Astrocyte of the cerebellum (primary cell): ENCODE measurements around the gene GALNT14.

Experiments used
- DNase-seq: peaks from one replicate; pipeline ENCODE4 v3.0.0-alpha.2; 2011; ENCODE audit warnings: low read depth
- H3K4me3 ChIP-seq: 2 replicates; pipeline ENCODE4 v1.5.1; 2011; ENCODE audit warnings: mild to moderate bottlenecking, low read depth, low read length, moderate library complexity
- CTCF ChIP-seq: IDR thresholded peaks from 2 replicates; pipeline ENCODE4 v1.5.1; 2012; ENCODE audit warnings: low read length, low read depth, moderate library complexity, mild to moderate bottlenecking; ENCODE audit errors: missing control alignments
- in situ Hi-C: cut with HindIII; loops from 2 replicates; pipeline ENCODE4 v1.10.0; 2017; ENCODE audit warnings: low sequenced_read_pairs

GALNT14 gene

GRCh38 chr2:31127931-31128330 is 10.3 kb downstream of the GALNT14 start:
- H3K4me3 ChIP-seq, result no peak overlapping the region
- in situ Hi-C loops, result no loop called here
- DNase-seq, result no peak
- no peak for TF ChIP-seq CTCF

DNA sequence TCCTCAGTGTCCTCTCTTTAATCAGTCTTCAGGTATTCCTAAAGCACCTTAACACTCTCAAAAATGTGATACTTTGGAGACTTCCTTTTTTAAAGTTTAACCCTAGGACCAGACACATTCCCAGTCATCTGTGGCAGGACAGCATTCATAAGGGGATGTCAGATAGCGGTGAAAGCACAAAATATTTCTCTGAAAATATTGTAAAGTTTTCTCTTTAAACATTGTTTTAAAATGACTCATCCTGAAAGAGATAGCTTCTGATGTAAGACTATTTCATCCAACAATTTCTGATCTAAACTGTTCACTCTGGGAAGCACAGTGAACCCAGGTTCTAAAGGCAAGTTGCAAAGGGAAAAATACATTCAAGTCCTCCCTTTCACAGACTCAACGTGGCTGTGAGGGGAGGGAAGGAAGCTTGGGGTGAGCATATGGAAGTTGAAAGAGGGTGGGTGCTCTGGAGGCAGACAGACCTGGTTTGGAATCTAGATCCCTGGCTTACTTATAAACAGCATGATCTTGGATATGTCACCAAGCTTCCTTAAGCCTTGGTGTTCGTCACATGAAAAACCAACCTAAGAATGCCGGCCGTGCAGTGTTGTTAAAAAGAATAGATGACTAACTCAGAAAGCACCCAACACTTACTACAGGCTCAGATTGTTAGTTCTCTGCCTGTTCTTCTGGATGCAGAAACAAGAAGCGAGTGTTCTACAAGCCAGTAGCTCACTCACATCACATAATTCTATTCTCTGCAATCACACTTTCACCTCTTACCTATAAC is 12.1 kb downstream of the GALNT14 start:
- in situ Hi-C loops, result no loop called here
- DNase-seq, result no peak
- no peak for TF ChIP-seq CTCF
- H3K4me3 ChIP-seq, result no peak overlapping the region

GRCh38 chr2:31124904-31125303 is 13.3 kb downstream of the GALNT14 start:
- no peak overlapping the region for H3K4me3 ChIP-seq
- DNase-seq, result no peak
- no peak for TF ChIP-seq CTCF
- in situ Hi-C loops, result no loop called here

GRCh38 chr2:31122133-31122532 is 16.1 kb downstream of the GALNT14 start:
- DNase-seq, result no peak
- no peak overlapping the region for H3K4me3 ChIP-seq
- in situ Hi-C loops, result no loop called here
- no peak for TF ChIP-seq CTCF

DNA sequence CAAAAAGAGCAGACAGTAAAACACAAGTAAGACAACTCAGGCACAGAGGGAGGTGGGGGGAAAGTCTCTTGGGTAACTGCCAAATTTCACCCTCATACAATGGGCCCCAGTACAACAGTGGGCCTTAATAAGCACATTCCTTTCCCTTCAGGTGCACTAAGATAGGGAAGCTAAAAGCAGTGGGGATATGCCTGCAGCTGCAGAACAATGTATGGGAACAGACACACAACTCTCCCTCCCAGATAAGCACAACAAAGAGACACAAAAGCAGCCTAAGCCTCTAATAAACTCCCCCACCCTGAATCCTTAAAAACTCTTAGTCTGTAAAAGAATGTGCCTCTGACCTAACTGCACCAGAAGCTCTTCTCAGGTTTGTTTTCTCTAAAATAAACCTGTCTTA is 24.5 kb downstream of the GALNT14 start:
- in situ Hi-C loops, result no loop called here
- no peak overlapping the region for H3K4me3 ChIP-seq
- DNase-seq, result no peak
- no peak for TF ChIP-seq CTCF

DNA sequence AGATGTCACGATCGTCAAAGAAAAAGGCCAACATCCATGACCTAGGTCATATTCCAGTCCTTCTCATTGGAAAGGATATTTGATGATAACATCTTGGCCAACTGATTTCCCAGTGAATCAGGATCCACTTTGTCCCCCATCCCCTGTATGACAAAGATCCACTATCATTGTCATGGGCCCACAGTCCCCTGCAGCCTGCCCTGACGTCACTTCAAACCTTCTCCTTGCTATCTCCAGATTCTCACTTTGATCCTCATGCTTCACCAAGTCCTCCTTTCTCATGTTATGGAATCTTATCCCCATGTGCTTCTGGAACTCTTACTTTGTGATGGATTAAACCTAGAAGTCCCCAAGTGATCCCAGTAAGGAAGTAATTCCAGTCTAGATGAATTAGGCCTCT is 25.7 kb downstream of the GALNT14 start:
- in situ Hi-C loops, result no loop called here
- H3K4me3 ChIP-seq, result no peak overlapping the region
- no peak for TF ChIP-seq CTCF
- DNase-seq, result no peak
